ENCODE measurements around the gene LAPTM5.

LAPTM5 gene

GRCh38 chr1:30714536-30715090 lies 43.0 kb downstream of the LAPTM5 start:
- Histone ChIP-seq H3K9ac (ENCODE audit: low read depth, low read length) (no peak overlapping the region), H3K27ac (ENCODE audit: low read depth, low read length) (no peak overlapping the region), H3K9me3 (ENCODE audit: insufficient read depth, low read depth, low read length) (peaks cover 12% of the 10 kb centered on the region; the same call in 1 of the 2 replicates), H3K36me3 (ENCODE audit: insufficient read depth, low read length) (no peaks in the 10 kb centered on the region), H3K4me3 (ENCODE audit: low read length) (no peak overlapping the region), H3K4me1 (ENCODE audit: insufficient read depth, low read length) (no peaks in the 10 kb centered on the region), H3K27me3 (ENCODE audit: insufficient read depth, low read length) (no peaks in the 10 kb centered on the region)
- WGBS: 95% methylated on average over 8 of the region's 8 CpGs

- WGBS: 70% methylated on average over 4 of the region's 4 CpGs
- Histone ChIP-seq H3K4me3 (ENCODE audit: low read length) (no peak overlapping the region), H3K27me3 (ENCODE audit: insufficient read depth, low read length) (no peaks in the 10 kb centered on the region), H3K9ac (ENCODE audit: low read depth, low read length) (no peak overlapping the region), H3K9me3 (ENCODE audit: insufficient read depth, low read depth, low read length) (peaks cover 12% of the 10 kb centered on the region; the same call in 1 of the 2 replicates), H3K36me3 (ENCODE audit: insufficient read depth, low read length) (no peaks in the 10 kb centered on the region), H3K27ac (ENCODE audit: low read depth, low read length) (no peak overlapping the region), H3K4me1 (ENCODE audit: insufficient read depth, low read length) (no peaks in the 10 kb centered on the region)
These were observed 43.5 kb downstream of the LAPTM5 start for GRCh38 chr1:30714025-30714424.

- WGBS: 79% methylated on average over 12 of the region's 12 CpGs
- H3K27ac ChIP-seq (ENCODE audit: low read depth, low read length): no peak overlapping the region
- no peaks in the 10 kb centered on the region for H3K27me3 ChIP-seq (ENCODE audit: insufficient read depth, low read length)
- no peak overlapping the region for H3K9ac ChIP-seq (ENCODE audit: low read depth, low read length)
- no peaks in the 10 kb centered on the region for H3K36me3 ChIP-seq (ENCODE audit: insufficient read depth, low read length)
- H3K4me3 ChIP-seq (ENCODE audit: low read length): no peak overlapping the region
- no peaks in the 10 kb centered on the region for H3K4me1 ChIP-seq (ENCODE audit: insufficient read depth, low read length)
- H3K9me3 ChIP-seq (ENCODE audit: insufficient read depth, low read depth, low read length): peaks cover 12% of the 10 kb centered on the region; the same call in 1 of the 2 replicates
These were observed 44.3 kb downstream of the LAPTM5 start for GRCh38 chr1:30713311-30713710.

GRCh38 chr1:30712583-30712982 lies 45.0 kb downstream of the LAPTM5 start:
- no peak overlapping the region for H3K27ac ChIP-seq (ENCODE audit: low read depth, low read length)
- H3K9ac ChIP-seq (ENCODE audit: low read depth, low read length): no peak overlapping the region
- H3K4me3 ChIP-seq (ENCODE audit: low read length): no peak overlapping the region
- H3K27me3 ChIP-seq (ENCODE audit: insufficient read depth, low read length): no peaks in the 10 kb centered on the region
- WGBS: 91% methylated on average over 6 of the region's 6 CpGs
- no peaks in the 10 kb centered on the region for H3K36me3 ChIP-seq (ENCODE audit: insufficient read depth, low read length)
- no peaks in the 10 kb centered on the region for H3K4me1 ChIP-seq (ENCODE audit: insufficient read depth, low read length)
- peaks cover 12% of the 10 kb centered on the region; the same call in 1 of the 2 replicates for H3K9me3 ChIP-seq (ENCODE audit: insufficient read depth, low read depth, low read length)

- Histone ChIP-seq H3K9ac (ENCODE audit: low read depth, low read length) (no peak overlapping the region), H3K27me3 (ENCODE audit: insufficient read depth, low read length) (no peaks in the 10 kb centered on the region), H3K27ac (ENCODE audit: low read depth, low read length) (no peak overlapping the region), H3K4me1 (ENCODE audit: insufficient read depth, low read length) (no peaks in the 10 kb centered on the region), H3K36me3 (ENCODE audit: insufficient read depth, low read length) (no peaks in the 10 kb centered on the region), H3K4me3 (ENCODE audit: low read length) (no peak overlapping the region), H3K9me3 (ENCODE audit: insufficient read depth, low read depth, low read length) (peaks cover 5% of the 10 kb centered on the region; the same call in 1 of the 2 replicates)
- WGBS: 82% methylated on average over 2 of the region's 2 CpGs
These were observed 47.2 kb downstream of the LAPTM5 start for GRCh38 chr1:30710407-30710806.

GRCh38 chr1:30708361-30708728 lies 49.2 kb downstream of the LAPTM5 start:
- H3K27me3 ChIP-seq (ENCODE audit: insufficient read depth, low read length): no peaks in the 10 kb centered on the region
- no peak overlapping the region for H3K4me3 ChIP-seq (ENCODE audit: low read length)
- 67% methylated on average over 7 of the region's 8 CpGs for WGBS
- H3K9me3 ChIP-seq (ENCODE audit: insufficient read depth, low read depth, low read length): no peaks in the 10 kb centered on the region
- no peak overlapping the region for H3K27ac ChIP-seq (ENCODE audit: low read depth, low read length)
- H3K9ac ChIP-seq (ENCODE audit: low read depth, low read length): no peak overlapping the region
- H3K36me3 ChIP-seq (ENCODE audit: insufficient read depth, low read length): no peaks in the 10 kb centered on the region
- no peaks in the 10 kb centered on the region for H3K4me1 ChIP-seq (ENCODE audit: insufficient read depth, low read length)

- Histone ChIP-seq H3K27ac (ENCODE audit: low read depth, low read length) (no peak overlapping the region), H3K9ac (ENCODE audit: low read depth, low read length) (no peak overlapping the region), H3K4me1 (ENCODE audit: insufficient read depth, low read length) (no peaks in the 10 kb centered on the region), H3K9me3 (ENCODE audit: insufficient read depth, low read depth, low read length) (no peaks in the 10 kb centered on the region), H3K36me3 (ENCODE audit: insufficient read depth, low read length) (no peaks in the 10 kb centered on the region), H3K27me3 (ENCODE audit: insufficient read depth, low read length) (no peaks in the 10 kb centered on the region), H3K4me3 (ENCODE audit: low read length) (no peak overlapping the region)
- 59% methylated on average over 16 of the region's 16 CpGs for whole genome bisulfite sequencing
These were observed 49.9 kb downstream of the LAPTM5 start for GRCh38 chr1:30707412-30708360.

- no peaks in the 10 kb centered on the region for H3K36me3 ChIP-seq (ENCODE audit: insufficient read depth, low read length)
- no peaks in the 10 kb centered on the region for H3K4me1 ChIP-seq (ENCODE audit: insufficient read depth, low read length)
- H3K27me3 ChIP-seq (ENCODE audit: insufficient read depth, low read length): no peaks in the 10 kb centered on the region
- no peak overlapping the region for H3K4me3 ChIP-seq (ENCODE audit: low read length)
- no peak overlapping the region for H3K9ac ChIP-seq (ENCODE audit: low read depth, low read length)
- WGBS: 89% methylated on average over 9 of the region's 9 CpGs
- no peaks in the 10 kb centered on the region for H3K9me3 ChIP-seq (ENCODE audit: insufficient read depth, low read depth, low read length)
- H3K27ac ChIP-seq (ENCODE audit: low read depth, low read length): no peak overlapping the region
These were observed 51.0 kb downstream of the LAPTM5 start for GRCh38 chr1:30706528-30706927.

- no peak overlapping the region for H3K9ac ChIP-seq (ENCODE audit: low read depth, low read length)
- 87% methylated on average over 4 of the region's 4 CpGs for WGBS
These were observed 51.9 kb downstream of the LAPTM5 start for GRCh38 chr1:30705698-30706097.

GRCh38 chr1:30704765-30705509 lies 52.6 kb downstream of the LAPTM5 start:
- Histone ChIP-seq H3K27me3 (ENCODE audit: insufficient read depth, low read length) (no peaks in the 10 kb centered on the region), H3K4me1 (ENCODE audit: insufficient read depth, low read length) (no peaks in the 10 kb centered on the region), H3K9ac (ENCODE audit: low read depth, low read length) (no peak overlapping the region), H3K36me3 (ENCODE audit: insufficient read depth, low read length) (no peaks in the 10 kb centered on the region), H3K4me3 (ENCODE audit: low read length) (no peak overlapping the region), H3K27ac (ENCODE audit: low read depth, low read length) (no peak overlapping the region), H3K9me3 (ENCODE audit: insufficient read depth, low read depth, low read length) (no peaks in the 10 kb centered on the region)
- WGBS: 90% methylated on average over 14 of the region's 14 CpGs

More at GRCh38 chr1:30705698-30706097, 51.9 kb downstream of the LAPTM5 start:
- Histone ChIP-seq H3K9me3 (ENCODE audit: insufficient read depth, low read depth, low read length) (no peaks in the 10 kb centered on the region), H3K4me3 (ENCODE audit: low read length) (no peak overlapping the region), H3K36me3 (ENCODE audit: insufficient read depth, low read length) (no peaks in the 10 kb centered on the region), H3K27ac (ENCODE audit: low read depth, low read length) (no peak overlapping the region), H3K27me3 (ENCODE audit: insufficient read depth, low read length) (no peaks in the 10 kb centered on the region), H3K4me1 (ENCODE audit: insufficient read depth, low read length) (no peaks in the 10 kb centered on the region)

- 73% methylated on average over 4 of the region's 4 CpGs for whole genome bisulfite sequencing
- Histone ChIP-seq H3K27me3 (ENCODE audit: insufficient read depth, low read length) (no peaks in the 10 kb centered on the region), H3K9me3 (ENCODE audit: insufficient read depth, low read depth, low read length) (no peaks in the 10 kb centered on the region), H3K4me3 (ENCODE audit: low read length) (no peak overlapping the region), H3K27ac (ENCODE audit: low read depth, low read length) (no peak overlapping the region), H3K36me3 (ENCODE audit: insufficient read depth, low read length) (no peaks in the 10 kb centered on the region), H3K9ac (ENCODE audit: low read depth, low read length) (no peak overlapping the region), H3K4me1 (ENCODE audit: insufficient read depth, low read length) (no peaks in the 10 kb centered on the region)
These were observed 53.3 kb downstream of the LAPTM5 start for GRCh38 chr1:30704271-30704670.

All from HUES64 (cell line).